B cell (primary cell): ENCODE measurements around the gene CADM2. TPM values are rescaled to one million over a fixed set of nuclear protein-coding genes. Genes with fewer than 3 reads are reported as not detected.

Experiments used
- ATAC-seq: fragments of 200-7000 bp; cut with Tn5 transposase; one replicate; pipeline ENCODE4 v1.10.0; 2021; ENCODE audit warnings: low read depth, mild to moderate bottlenecking, moderate number of reproducible peaks, moderate library complexity
- CTCF ChIA-PET: fragments of 350-600 bp; sonication (Branson Sonifier 250); formaldehyde crosslinking; loops from one replicate; lab custom pipeline; 2021; ENCODE audit warnings: antibody characterized with exemption, inconsistent platforms; lab: Charles Lee
- POLR2A ChIA-PET: fragments of 350-600 bp; sonication (Branson Sonifier 250); formaldehyde crosslinking; loops from one replicate; lab custom pipeline; 2021; ENCODE audit warnings: antibody characterized with exemption; lab: Charles Lee
- DNase-seq: peaks from one replicate; pipeline ENCODE4 v3.0.0; 2013
- H2AFZ ChIP-seq: 2 replicates; pipeline ENCODE4 v1.6.1; 2012; ENCODE audit warnings: mild to moderate bottlenecking, low read depth, low read length; ENCODE audit not compliant: insufficient read depth, poor library complexity, severe bottlenecking
- H3K27ac ChIP-seq, 2 donors: 1 replicate in 1 of 2; 2 replicates in 1 of 2; pipeline ENCODE4 v1.5.1; 2012 to 2013; ENCODE audit warnings: low read length in 2 of 2, mild to moderate bottlenecking in 2 of 2, moderate library complexity in 1 of 2
- H3K27me3 ChIP-seq, 4 experiments: fragments of 200-600 bp in 1 of 4; sonication (generic) in 1 of 4; replicated peaks in 1 of 4; 1 replicate in 2 of 4; 2 replicates in 2 of 4; pipeline versions ENCODE4 v1.6.1 to v1.7.0; 2013 to 2016; ENCODE audit warnings: low read length in 3 of 4, mild to moderate bottlenecking in 2 of 4, mixed read lengths in 1 of 4, moderate library complexity in 1 of 4; ENCODE audit not compliant: insufficient read depth in 4 of 4, control insufficient read depth in 3 of 4; ENCODE audit errors: control extremely low read depth in 1 of 4
- H3K36me3 ChIP-seq, 2 experiments: replicated peaks in 1 of 2; 1 replicate in 1 of 2; 2 replicates in 1 of 2; pipeline versions ENCODE4 v1.6.1 to v1.7.1; 2013; ENCODE audit warnings: low read length in 1 of 2; ENCODE audit not compliant: insufficient read depth in 2 of 2, control insufficient read depth in 1 of 2; ENCODE audit errors: control extremely low read depth in 1 of 2, extremely low read depth in 1 of 2
- H3K4me1 ChIP-seq, 2 donors: fragments of 200-600 bp in 1 of 2; sonication (generic) in 1 of 2; 1 replicate in 1 of 2; 2 replicates in 1 of 2; pipeline versions ENCODE4 v1.5.1 to v1.6.1; 2013 to 2017; ENCODE audit warnings: low read length in 2 of 2; ENCODE audit not compliant: control insufficient read depth in 2 of 2, insufficient read depth in 2 of 2
- H3K4me2 ChIP-seq: replicated peaks from 2 replicates; pipeline ENCODE3; 2012; ENCODE audit warnings: mild to moderate bottlenecking, low read depth, low read length; ENCODE audit not compliant: poor library complexity, severe bottlenecking
- H3K4me3 ChIP-seq, 5 experiments: fragments of 200-600 bp in 1 of 5; sonication (generic) in 1 of 5; 1 replicate in 3 of 5; 2 replicates in 2 of 5; pipeline versions ENCODE4 v1.5.1 to v1.7.0; 2011 to 2016; ENCODE audit warnings: low read length in 4 of 5, mild to moderate bottlenecking in 4 of 5, low read depth in 2 of 5, control low read depth in 1 of 5, moderate library complexity in 1 of 5; ENCODE audit not compliant: insufficient read depth in 1 of 5; ENCODE audit errors: control extremely low read depth in 1 of 5, extremely low read depth in 1 of 5
- H3K79me2 ChIP-seq: fragments of 200-600 bp; sonication (generic); one replicate; pipeline ENCODE4 v1.6.0; 2016; ENCODE audit warnings: low read length; ENCODE audit not compliant: control insufficient read depth, insufficient read depth
- H3K9ac ChIP-seq: fragments of 200-600 bp; sonication (generic); 2 replicates; pipeline ENCODE4 v1.6.1; 2017; ENCODE audit warnings: mild to moderate bottlenecking, low read length, moderate library complexity
- H3K9me3 ChIP-seq, 3 donors: one replicate each; pipeline versions ENCODE4 v1.6.1 to v1.7.1; 2013; ENCODE audit warnings: low read length in 2 of 3; ENCODE audit not compliant: control insufficient read depth in 2 of 3, insufficient read depth in 1 of 3; ENCODE audit errors: control extremely low read depth in 1 of 3
- H4K20me1 ChIP-seq: 2 replicates; pipeline ENCODE4 v1.6.0; 2012; ENCODE audit warnings: mild to moderate bottlenecking, low read length; ENCODE audit not compliant: insufficient read depth, control insufficient read depth, poor library complexity, severe bottlenecking
- H3K27ac Mint-ChIP-seq: one replicate; pipeline ENCODE4 v1.8.0; 2021; ENCODE audit warnings: mixed read lengths
- H3K27me3 Mint-ChIP-seq: one replicate; pipeline ENCODE4 v1.8.0; 2021; ENCODE audit warnings: mixed read lengths
- H3K4me1 Mint-ChIP-seq: one replicate; pipeline ENCODE4 v1.8.0; 2021; ENCODE audit warnings: mixed read lengths
- H3K4me3 Mint-ChIP-seq: one replicate; pipeline ENCODE4 v1.8.0; 2021; ENCODE audit warnings: mixed read lengths
- H3K9me3 Mint-ChIP-seq: one replicate; pipeline ENCODE4 v1.8.0; 2022; ENCODE audit warnings: mixed read lengths; ENCODE audit not compliant: insufficient read depth
- EZH2 ChIP-seq: IDR thresholded peaks from 2 replicates; pipeline ENCODE4 v1.6.1; 2012; ENCODE audit warnings: borderline replicate concordance, low read depth, mild to moderate bottlenecking, moderate library complexity, low read length; ENCODE audit not compliant: insufficient read depth, poor library complexity, severe bottlenecking
- WGBS: methylation state at CpG from one replicate; pipeline ENCODE4 v1.1.5; 2013; ENCODE audit warnings: missing lambda C conversion rate; ENCODE audit not compliant: insufficient coverage; 5-methylcytosine and 5-hydroxymethylcytosine counted together
- intact Hi-C: fragments of 100-400 bp; cut with micrococcal nuclease; formaldehyde crosslinking; loops from one replicate; pipeline ENCODE4 v1.10.0; 2022
- polyA plus RNA-seq: library from polyadenylated mRNA; depleted of rRNA; stranded (reverse); fragments of >200 nt; gene quantifications from 2 replicates; pipeline ENCODE4 v1.2.3, GENCODE V29; 2012
- total RNA-seq, 2 donors: library from RNA; stranded (reverse); fragments of 120-200 nt in 1 of 2; gene quantifications; 1 replicate in 1 of 2; 2 replicates in 1 of 2; pipeline versions ENCODE4 v1.2.3 to v1.2.4, GENCODE V29; 2013 to 2022
- TF ChIP-seq, protein P1 (sequence below): fragments of 200-600 bp; IDR thresholded peaks from one replicate; pipeline ENCODE4 v1.8.0; 2022; ENCODE audit warnings: antibody characterized with exemption, mild to moderate bottlenecking

CADM2 gene
- total and polyA plus RNA-seq, 2 donors (not counting 1 experiment from before 2014, with no cell fraction given), result 0.10 to 0.37 TPM

DNA sequence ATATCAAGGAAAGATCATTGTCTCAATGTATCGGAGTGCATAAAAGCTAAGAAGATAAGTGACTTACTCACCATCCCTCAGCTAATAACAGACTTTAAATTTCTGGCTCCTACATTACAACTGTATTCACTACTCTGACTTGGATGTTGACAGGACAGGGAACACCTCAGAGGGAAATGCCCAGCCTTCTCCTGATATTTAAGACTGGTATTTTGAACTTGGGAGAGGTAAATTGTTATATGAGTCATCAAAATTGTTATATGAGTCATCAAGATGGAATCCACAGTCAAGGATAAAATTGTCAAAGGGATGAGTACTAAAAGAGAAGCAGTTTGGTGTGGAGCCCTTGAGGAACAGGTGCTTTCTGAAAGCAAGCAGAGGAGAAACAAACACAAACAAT lies 1070.8 kb downstream of the CADM2 start:
- H3K4me3 Mint-ChIP-seq, result no peak overlapping the region
- no peaks in the 10 kb centered on the region for H3K27me3 ChIP-seq
- ChIA-PET POLR2A (no interaction called here), CTCF (no interaction called here)
- no peak overlapping the region for H2AFZ ChIP-seq
- H3K4me1 ChIP-seq, result no peaks in the 10 kb centered on the region
- peaks cover 0 to 1% (median 0%) of the 10 kb centered on the region in 3 donors for H3K9me3 ChIP-seq
- no peaks in the 10 kb centered on the region for H3K79me2 ChIP-seq
- no peaks in the 10 kb centered on the region for H4K20me1 ChIP-seq
- H3K27me3 Mint-ChIP-seq, result no peaks in the 10 kb centered on the region
- H3K4me1 Mint-ChIP-seq, result no peaks in the 10 kb centered on the region
- H3K9me3 Mint-ChIP-seq, result peaks cover 2% of the 10 kb centered on the region
- no peak for ATAC-seq
- intact Hi-C loops, result no loop called here
- H3K27ac ChIP-seq, result no peak overlapping the region
- no peak overlapping the region for H3K4me2 ChIP-seq
- no peak overlapping the region for H3K4me3 ChIP-seq
- no peak overlapping the region for H3K27ac Mint-ChIP-seq
- no CpG with 5 or more reads among the region's 1 CpG for WGBS
- H3K9ac ChIP-seq, result no peak overlapping the region
- no peak for DNase-seq
- no peak for TF ChIP-seq EZH2
- TF ChIP-seq, protein P1, sequence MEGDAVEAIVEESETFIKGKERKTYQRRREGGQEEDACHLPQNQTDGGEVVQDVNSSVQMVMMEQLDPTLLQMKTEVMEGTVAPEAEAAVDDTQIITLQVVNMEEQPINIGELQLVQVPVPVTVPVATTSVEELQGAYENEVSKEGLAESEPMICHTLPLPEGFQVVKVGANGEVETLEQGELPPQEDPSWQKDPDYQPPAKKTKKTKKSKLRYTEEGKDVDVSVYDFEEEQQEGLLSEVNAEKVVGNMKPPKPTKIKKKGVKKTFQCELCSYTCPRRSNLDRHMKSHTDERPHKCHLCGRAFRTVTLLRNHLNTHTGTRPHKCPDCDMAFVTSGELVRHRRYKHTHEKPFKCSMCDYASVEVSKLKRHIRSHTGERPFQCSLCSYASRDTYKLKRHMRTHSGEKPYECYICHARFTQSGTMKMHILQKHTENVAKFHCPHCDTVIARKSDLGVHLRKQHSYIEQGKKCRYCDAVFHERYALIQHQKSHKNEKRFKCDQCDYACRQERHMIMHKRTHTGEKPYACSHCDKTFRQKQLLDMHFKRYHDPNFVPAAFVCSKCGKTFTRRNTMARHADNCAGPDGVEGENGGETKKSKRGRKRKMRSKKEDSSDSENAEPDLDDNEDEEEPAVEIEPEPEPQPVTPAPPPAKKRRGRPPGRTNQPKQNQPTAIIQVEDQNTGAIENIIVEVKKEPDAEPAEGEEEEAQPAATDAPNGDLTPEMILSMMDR, result no peak
- no peaks in the 10 kb centered on the region for H3K36me3 ChIP-seq

DNA sequence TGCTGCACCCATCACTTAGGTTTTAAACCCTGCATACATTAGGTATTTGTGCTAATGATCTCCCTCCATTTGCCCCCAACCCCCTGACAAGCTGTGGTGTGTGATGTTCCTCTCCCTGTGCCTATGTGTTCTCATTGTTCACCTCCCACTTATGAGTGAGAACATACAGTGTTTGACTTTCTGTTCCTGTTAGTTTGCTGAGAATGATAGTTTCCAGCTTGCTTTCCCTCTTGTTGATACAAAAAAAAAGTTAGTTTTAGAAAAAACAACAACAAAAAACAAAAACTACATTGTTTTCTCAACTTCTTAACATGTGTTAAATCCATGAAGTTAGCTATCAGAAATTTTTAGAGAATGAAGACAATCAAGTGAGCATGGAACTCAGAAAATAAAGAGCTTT lies 1079.1 kb downstream of the CADM2 start:
- Histone ChIP-seq H2AFZ (no peak overlapping the region), H3K9me3 (peaks cover 0 to 6% (median 0%) of the 10 kb centered on the region in 3 donors), H3K4me1 (no peaks in the 10 kb centered on the region), H3K4me3 (no peak overlapping the region), H3K27me3 (no peaks in the 10 kb centered on the region), H3K9ac (no peak overlapping the region), H3K36me3 (no peaks in the 10 kb centered on the region), H3K27ac (no peak overlapping the region), H4K20me1 (no peaks in the 10 kb centered on the region), H3K4me2 (no peak overlapping the region), H3K79me2 (no peaks in the 10 kb centered on the region)
- intact Hi-C loops, result no loop called here
- ChIA-PET POLR2A (no interaction called here), CTCF (no interaction called here)
- ATAC-seq (no peak), DNase-seq (no peak)
- Mint-ChIP-seq H3K9me3 (peaks cover 4% of the 10 kb centered on the region), H3K4me1 (no peaks in the 10 kb centered on the region), H3K27ac (no peak overlapping the region), H3K4me3 (no peak overlapping the region), H3K27me3 (no peaks in the 10 kb centered on the region)
- TF ChIP-seq, protein P1, result no peak
- TF ChIP-seq EZH2, result no peak
